Neutrophil (primary cell): ENCODE results near the gene PIKFYVE.

Experiments used
- H3K27ac ChIP-seq: fragments of 200-600 bp; sonication (generic); 2 replicates; pipeline ENCODE4 v1.5.1; 2016; ENCODE audit warnings: mild to moderate bottlenecking, moderate library complexity
- H3K27me3 ChIP-seq: fragments of 200-600 bp; sonication (generic); 2 replicates; pipeline ENCODE4 v1.6.0; 2016; ENCODE audit warnings: mild to moderate bottlenecking
- H3K36me3 ChIP-seq: fragments of 200-600 bp; sonication (generic); 2 replicates; pipeline ENCODE4 v1.5.1; 2017
- H3K4me1 ChIP-seq, 2 experiments: fragments of 200-600 bp in 1 of 2; sonication (generic) in 1 of 2; 1 replicate in 1 of 2; 2 replicates in 1 of 2; pipeline versions ENCODE4 v1.5.1 to v1.6.1; 2013 to 2016; ENCODE audit warnings: low read depth in 1 of 2, low read length in 1 of 2, mild to moderate bottlenecking in 1 of 2, moderate library complexity in 1 of 2; ENCODE audit not compliant: control insufficient read depth in 1 of 2, insufficient read depth in 1 of 2
- H3K4me3 ChIP-seq, 2 experiments: fragments of 200-600 bp in 1 of 2; sonication (generic) in 1 of 2; 1 replicate in 1 of 2; 2 replicates in 1 of 2; pipeline ENCODE4 v1.5.1; 2013 to 2016; ENCODE audit warnings: low read depth in 1 of 2, low read length in 1 of 2, mild to moderate bottlenecking in 1 of 2, moderate library complexity in 1 of 2
- H3K9me3 ChIP-seq: fragments of 200-600 bp; sonication (generic); 2 replicates; pipeline ENCODE4 v1.5.1; 2016
- CTCF ChIP-seq: fragments of 200-600 bp; sonication (generic); IDR thresholded peaks from 2 replicates; pipeline ENCODE4 v1.5.1; 2016; ENCODE audit warnings: antibody characterized with exemption

Gene PIKFYVE

GRCh38 chr2:208319391-208319790 is 53.3 kb downstream of the PIKFYVE start:
- H3K4me3 ChIP-seq: no peak overlapping the region
- H3K27ac ChIP-seq: no peak overlapping the region

DNA sequence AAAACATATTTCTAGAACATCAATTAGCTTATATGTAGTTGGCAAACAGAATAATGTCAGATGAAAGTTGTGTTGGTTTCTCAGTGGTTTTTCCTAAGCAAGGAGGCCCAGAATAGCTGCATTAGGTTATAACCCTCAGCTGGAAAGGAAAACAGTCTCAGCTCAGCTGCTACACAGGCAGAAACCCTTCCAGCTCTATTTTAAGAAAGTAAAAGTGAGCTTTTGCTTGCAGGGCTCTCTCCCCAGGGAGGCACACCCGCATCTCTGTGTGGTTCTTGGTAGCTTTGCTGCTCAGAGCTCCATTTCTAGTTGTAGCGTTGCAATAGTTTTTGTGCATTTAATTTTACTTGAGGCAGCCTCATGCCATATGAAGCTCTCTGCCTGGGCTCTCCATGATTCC is 54.6 kb downstream of the PIKFYVE start:
- Histone ChIP-seq H3K9me3 (no peaks in the 10 kb centered on the region), H3K4me1 (no peaks in the 10 kb centered on the region), H3K4me3 (no peak overlapping the region), H3K36me3 (peaks cover 67% of the 10 kb centered on the region), H3K27me3 (no peaks in the 10 kb centered on the region), H3K27ac (peak overlapping the region; percentile 7)
- TF ChIP-seq CTCF: no peak

More at GRCh38 chr2:208319391-208319790, 53.3 kb downstream of the PIKFYVE start:
- H3K4me1 ChIP-seq: no peaks in the 10 kb centered on the region
- H3K36me3 ChIP-seq: peaks cover 67% of the 10 kb centered on the region
- H3K9me3 ChIP-seq: no peaks in the 10 kb centered on the region
- no peaks in the 10 kb centered on the region for H3K27me3 ChIP-seq
- no peak for TF ChIP-seq CTCF

GRCh38 chr2:208326016-208326415 is 60.0 kb downstream of the PIKFYVE start:
- H3K4me3 ChIP-seq: no peak overlapping the region
- H3K4me1 ChIP-seq: no peaks in the 10 kb centered on the region
- no peak for TF ChIP-seq CTCF
- H3K9me3 ChIP-seq: no peaks in the 10 kb centered on the region
- peaks cover 79% of the 10 kb centered on the region for H3K36me3 ChIP-seq
- no peak overlapping the region for H3K27ac ChIP-seq
- H3K27me3 ChIP-seq: no peaks in the 10 kb centered on the region

GRCh38 chr2:208329485-208329884 is 63.4 kb downstream of the PIKFYVE start:
- H3K36me3 ChIP-seq: peaks cover 100% of the 10 kb centered on the region
- H3K27ac ChIP-seq: no peak overlapping the region

DNA sequence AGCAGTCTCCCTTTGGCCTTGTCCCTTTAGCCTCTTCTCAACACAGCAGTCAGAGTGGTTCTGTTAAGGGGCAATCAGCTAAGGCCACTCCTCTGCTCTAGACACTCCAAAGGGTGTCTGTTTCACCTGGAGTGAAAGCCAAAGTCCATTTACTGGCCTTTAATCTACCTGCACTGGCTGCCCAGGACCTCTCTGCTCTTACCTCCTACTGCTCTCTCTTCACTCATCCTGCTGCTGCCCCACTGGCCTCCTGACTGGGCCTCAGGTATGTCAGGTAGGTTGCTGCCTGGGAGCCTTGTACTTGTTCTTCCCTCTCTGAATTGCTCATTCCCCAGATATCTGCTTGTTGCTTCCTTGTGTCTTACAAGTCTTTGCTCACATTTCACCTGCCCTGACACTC is 68.2 kb downstream of the PIKFYVE start:
- Histone ChIP-seq H3K4me3 (no peak overlapping the region), H3K36me3 (peaks cover 100% of the 10 kb centered on the region), H3K9me3 (no peaks in the 10 kb centered on the region), H3K27me3 (no peaks in the 10 kb centered on the region), H3K27ac (peak overlapping the region; percentile 18), H3K4me1 (no peaks in the 10 kb centered on the region)
- no peak for TF ChIP-seq CTCF

More at GRCh38 chr2:208329485-208329884, 63.4 kb downstream of the PIKFYVE start:
- TF ChIP-seq CTCF: no peak
- no peaks in the 10 kb centered on the region for H3K4me1 ChIP-seq
- no peaks in the 10 kb centered on the region for H3K9me3 ChIP-seq
- H3K27me3 ChIP-seq: no peaks in the 10 kb centered on the region
- no peak overlapping the region for H3K4me3 ChIP-seq

- Histone ChIP-seq H3K4me3 (no peak overlapping the region), H3K27me3 (no peaks in the 10 kb centered on the region), H3K36me3 (peaks cover 92% of the 10 kb centered on the region), H3K4me1 (peaks cover 13 to 20% of the 10 kb centered on the region in 2 experiments), H3K9me3 (no peaks in the 10 kb centered on the region), H3K27ac (peak overlapping the region; percentile 60)
- TF ChIP-seq CTCF: no peak
These were observed 80.7 kb downstream of the PIKFYVE start for GRCh38 chr2:208346756-208347155.
